Mesothelial cell of epicardium (in vitro differentiated cells): ENCODE results near the gene GOLGA8S. TPM values are rescaled to one million over a fixed set of nuclear protein-coding genes. Genes with fewer than 3 reads are reported as not detected.
"Not testable (repeated sequence)": the region's sequence is repeated elsewhere in the genome, so short reads cannot be mapped to it uniquely, and the experiment has no call there.

Experiments
- DNase-seq, 2 experiments: peaks; one replicate each; pipeline ENCODE4 v3.0.0; 2021; ENCODE audit warnings: low spot score in 2 of 2; ENCODE audit not compliant: unreplicated experiment in 2 of 2
- H3K27ac Mint-ChIP-seq: 2 replicates; pipeline ENCODE4 v1.8.0; 2021; ENCODE audit warnings: mixed read lengths
- H3K27me3 Mint-ChIP-seq: 2 replicates; pipeline ENCODE4 v1.8.0; 2021; ENCODE audit warnings: low read depth, mixed read lengths
- H3K36me3 Mint-ChIP-seq: 2 replicates; pipeline ENCODE4 v1.8.0; 2021; ENCODE audit warnings: mixed read lengths
- H3K4me1 Mint-ChIP-seq: 2 replicates; pipeline ENCODE4 v1.8.0; 2021; ENCODE audit warnings: mixed read lengths
- H3K4me3 Mint-ChIP-seq: 2 replicates; pipeline ENCODE4 v1.8.0; 2021; ENCODE audit warnings: mild to moderate bottlenecking, moderate library complexity, mixed read lengths
- H3K9me3 Mint-ChIP-seq: 2 replicates; pipeline ENCODE4 v1.8.0; 2021; ENCODE audit warnings: mixed read lengths
- total RNA-seq: library from RNA; stranded (reverse); gene quantifications from 3 replicates; pipeline ENCODE4 v1.2.1, GENCODE V29; 2021
- TF ChIP-seq, protein P1 (sequence below): fragments of 200-600 bp; sonication (generic); IDR thresholded peaks from one replicate; pipeline ENCODE4 v1.5.0; 2021; ENCODE audit warnings: antibody characterized with exemption; ENCODE audit not compliant: unreplicated experiment

Gene GOLGA8S
- total RNA-seq, 1 donor from 2014 or later, result 0.47 TPM

DNA sequence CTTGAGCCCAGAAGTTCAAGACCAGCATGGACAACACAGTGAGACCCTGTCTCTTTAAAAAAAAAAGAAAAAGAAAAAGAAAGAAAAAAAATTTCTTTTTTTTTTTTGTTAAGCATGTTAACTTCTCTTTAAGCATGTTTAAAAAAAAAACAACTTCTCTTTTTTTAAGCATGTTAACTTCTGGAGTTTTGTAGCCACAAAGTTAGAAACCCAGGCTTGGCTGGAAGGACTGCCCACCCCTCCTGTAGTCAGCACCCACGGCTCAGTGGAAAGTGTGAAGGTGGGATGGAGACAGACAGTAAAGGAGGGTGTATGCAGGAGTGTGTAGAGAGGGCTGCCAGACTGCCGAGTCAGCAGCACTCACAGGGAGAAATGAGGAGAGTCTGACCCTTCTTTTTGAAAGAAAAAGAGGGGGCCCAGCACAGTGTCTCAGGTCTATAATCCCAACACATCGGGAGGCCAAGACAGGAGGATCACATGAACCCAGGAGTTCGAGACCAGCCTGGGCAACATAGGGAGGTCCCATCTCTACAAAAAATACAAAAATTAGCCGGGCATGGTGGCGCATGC lies 33.2 kb downstream of the GOLGA8S start:
- H3K36me3 Mint-ChIP-seq, result no peaks in the 10 kb centered on the region
- no peaks in the 10 kb centered on the region for H3K4me1 Mint-ChIP-seq
- no peak overlapping the region for H3K4me3 Mint-ChIP-seq
- no peak overlapping the region for H3K27ac Mint-ChIP-seq
- TF ChIP-seq, protein P1, sequence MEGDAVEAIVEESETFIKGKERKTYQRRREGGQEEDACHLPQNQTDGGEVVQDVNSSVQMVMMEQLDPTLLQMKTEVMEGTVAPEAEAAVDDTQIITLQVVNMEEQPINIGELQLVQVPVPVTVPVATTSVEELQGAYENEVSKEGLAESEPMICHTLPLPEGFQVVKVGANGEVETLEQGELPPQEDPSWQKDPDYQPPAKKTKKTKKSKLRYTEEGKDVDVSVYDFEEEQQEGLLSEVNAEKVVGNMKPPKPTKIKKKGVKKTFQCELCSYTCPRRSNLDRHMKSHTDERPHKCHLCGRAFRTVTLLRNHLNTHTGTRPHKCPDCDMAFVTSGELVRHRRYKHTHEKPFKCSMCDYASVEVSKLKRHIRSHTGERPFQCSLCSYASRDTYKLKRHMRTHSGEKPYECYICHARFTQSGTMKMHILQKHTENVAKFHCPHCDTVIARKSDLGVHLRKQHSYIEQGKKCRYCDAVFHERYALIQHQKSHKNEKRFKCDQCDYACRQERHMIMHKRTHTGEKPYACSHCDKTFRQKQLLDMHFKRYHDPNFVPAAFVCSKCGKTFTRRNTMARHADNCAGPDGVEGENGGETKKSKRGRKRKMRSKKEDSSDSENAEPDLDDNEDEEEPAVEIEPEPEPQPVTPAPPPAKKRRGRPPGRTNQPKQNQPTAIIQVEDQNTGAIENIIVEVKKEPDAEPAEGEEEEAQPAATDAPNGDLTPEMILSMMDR, result no peak
- peaks cover 1% of the 10 kb centered on the region for H3K27me3 Mint-ChIP-seq
- peaks cover 9% of the 10 kb centered on the region for H3K9me3 Mint-ChIP-seq
- no peak for DNase-seq

DNA sequence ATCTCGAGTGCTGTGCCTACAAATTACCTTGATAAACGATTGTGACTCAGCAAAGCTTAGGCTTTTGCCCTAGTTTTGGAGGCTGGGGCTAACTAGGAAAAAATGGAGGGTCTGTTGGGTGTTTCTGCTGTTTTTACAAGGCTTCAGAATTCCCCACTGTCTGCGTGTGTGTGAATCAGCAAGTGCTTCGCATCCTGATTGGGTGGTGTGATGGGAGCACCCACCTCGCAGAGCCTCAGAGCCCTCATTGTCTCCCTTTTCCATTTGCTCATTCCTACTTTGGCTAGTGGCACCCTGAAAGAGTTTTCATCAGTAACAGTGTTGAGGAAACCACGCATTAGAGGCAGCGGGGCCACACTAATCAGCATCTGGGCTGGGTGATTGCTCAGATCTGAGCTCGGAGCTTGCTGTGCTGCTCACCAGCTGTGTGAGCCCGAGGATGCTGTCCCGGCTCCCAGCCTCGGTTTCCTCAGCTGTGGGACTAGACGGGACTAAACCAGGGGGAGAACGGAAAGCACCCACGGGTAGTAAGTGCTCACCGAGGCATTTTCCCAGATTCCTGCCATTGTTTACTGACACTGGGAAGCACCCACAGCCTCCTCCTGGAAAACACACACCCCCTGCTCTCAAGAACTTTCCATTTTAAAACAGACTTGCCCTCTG lies 40.6 kb downstream of the GOLGA8S start:
- Mint-ChIP-seq H3K9me3 (peaks cover 8% of the 10 kb centered on the region), H3K4me3 (no peak overlapping the region), H3K27me3 (no peaks in the 10 kb centered on the region), H3K36me3 (no peaks in the 10 kb centered on the region), H3K27ac (no peak overlapping the region), H3K4me1 (no peaks in the 10 kb centered on the region)
- no peak for DNase-seq
- TF ChIP-seq, protein P1, result no peak

DNA sequence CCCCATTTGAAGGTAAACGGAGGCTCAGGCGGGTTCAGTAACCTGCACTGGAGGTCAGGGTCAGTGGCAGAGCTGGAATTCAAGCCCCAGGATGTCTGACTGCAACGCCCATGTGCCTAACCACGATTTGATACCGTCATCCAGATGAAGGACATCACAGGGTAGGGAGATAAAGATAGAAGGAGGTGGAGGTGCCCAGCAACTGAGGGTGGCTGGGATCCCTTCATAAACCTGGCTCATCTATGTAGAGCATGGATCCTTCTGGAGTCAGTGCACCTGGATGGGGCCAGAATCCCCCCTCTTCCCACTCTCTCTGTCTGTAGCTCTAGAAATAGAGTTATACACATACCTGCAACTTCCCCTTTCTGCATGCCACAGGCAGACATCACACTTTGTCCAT lies 41.3 kb downstream of the GOLGA8S start:
- Mint-ChIP-seq H3K4me3 (no peak overlapping the region), H3K9me3 (peaks cover 3% of the 10 kb centered on the region), H3K27ac (no peak overlapping the region), H3K4me1 (no peaks in the 10 kb centered on the region), H3K36me3 (no peaks in the 10 kb centered on the region), H3K27me3 (no peaks in the 10 kb centered on the region)
- DNase-seq, result no peak
- TF ChIP-seq, protein P1, result no peak

DNA sequence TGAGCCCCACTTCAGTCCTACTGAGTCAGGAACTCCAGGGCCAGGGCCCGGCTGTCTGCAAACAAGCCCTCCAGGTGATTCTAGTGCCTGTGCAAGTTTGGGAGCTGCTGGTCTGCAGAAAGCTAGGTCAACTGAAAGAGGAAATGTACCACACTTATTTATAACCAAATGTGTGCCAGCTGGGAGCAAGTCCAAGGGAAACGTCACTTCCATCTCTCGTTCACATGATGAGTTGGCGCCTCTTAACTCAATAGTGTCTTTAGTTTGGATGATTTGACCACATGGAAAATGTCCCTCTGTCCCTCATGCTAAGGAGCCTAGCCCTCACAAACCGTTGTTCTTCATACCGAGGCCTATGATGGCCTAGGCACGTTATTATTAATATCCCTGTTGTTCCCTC lies 43.2 kb downstream of the GOLGA8S start:
- TF ChIP-seq, protein P1, result no peak
- Mint-ChIP-seq H3K27me3 (peaks cover 3% of the 10 kb centered on the region), H3K36me3 (no peaks in the 10 kb centered on the region), H3K4me1 (no peaks in the 10 kb centered on the region), H3K27ac (no peak overlapping the region), H3K9me3 (peaks cover 4% of the 10 kb centered on the region), H3K4me3 (no peak overlapping the region)
- no peak for DNase-seq

DNA sequence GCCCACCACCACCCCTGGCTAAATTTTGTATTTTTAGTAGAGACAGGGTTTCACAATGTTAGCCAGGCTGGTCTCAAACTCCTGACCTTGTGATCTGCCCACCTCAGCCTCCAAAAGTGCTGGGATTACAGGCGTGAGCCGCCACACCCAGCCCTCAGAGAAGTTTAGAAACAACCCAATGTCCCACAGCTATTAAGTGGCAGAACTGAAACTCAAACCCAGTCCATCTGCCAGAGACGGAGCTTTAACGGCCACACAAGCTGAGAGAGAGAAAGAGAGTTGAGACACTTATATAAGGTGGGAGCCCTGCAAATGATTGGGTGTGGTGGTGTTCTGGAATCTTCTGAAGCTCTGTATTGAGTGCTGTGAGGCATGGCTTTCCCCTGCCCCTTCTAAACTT lies 43.8 kb downstream of the GOLGA8S start:
- not testable (repeated sequence) for H3K9me3 Mint-ChIP-seq, H3K4me3 Mint-ChIP-seq, DNase-seq, H3K27ac Mint-ChIP-seq, H3K36me3 Mint-ChIP-seq, H3K27me3 Mint-ChIP-seq, H3K4me1 Mint-ChIP-seq

DNA sequence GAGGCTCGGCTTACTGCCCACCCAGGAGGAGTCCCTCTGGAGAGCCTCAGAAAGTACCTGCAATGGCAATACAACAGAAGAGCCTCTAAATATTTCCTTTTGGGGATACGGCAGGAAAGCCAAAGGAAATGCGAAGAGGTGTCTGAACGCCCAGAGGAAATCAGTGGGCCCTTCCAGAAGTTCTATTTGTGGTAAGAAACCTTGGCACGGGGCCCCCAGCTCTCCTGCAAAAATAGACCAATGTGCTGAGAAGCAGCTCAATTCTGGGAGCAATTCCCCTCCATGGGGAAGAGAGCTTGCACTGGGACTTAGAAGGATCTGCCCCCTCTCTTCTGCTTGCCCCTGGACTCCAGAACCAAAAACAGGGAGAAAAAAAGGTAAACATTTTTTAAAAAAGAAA lies 44.7 kb downstream of the GOLGA8S start:
- not testable (repeated sequence) for H3K27me3 Mint-ChIP-seq, H3K9me3 Mint-ChIP-seq, H3K27ac Mint-ChIP-seq, H3K4me1 Mint-ChIP-seq, DNase-seq, H3K4me3 Mint-ChIP-seq, H3K36me3 Mint-ChIP-seq

DNA sequence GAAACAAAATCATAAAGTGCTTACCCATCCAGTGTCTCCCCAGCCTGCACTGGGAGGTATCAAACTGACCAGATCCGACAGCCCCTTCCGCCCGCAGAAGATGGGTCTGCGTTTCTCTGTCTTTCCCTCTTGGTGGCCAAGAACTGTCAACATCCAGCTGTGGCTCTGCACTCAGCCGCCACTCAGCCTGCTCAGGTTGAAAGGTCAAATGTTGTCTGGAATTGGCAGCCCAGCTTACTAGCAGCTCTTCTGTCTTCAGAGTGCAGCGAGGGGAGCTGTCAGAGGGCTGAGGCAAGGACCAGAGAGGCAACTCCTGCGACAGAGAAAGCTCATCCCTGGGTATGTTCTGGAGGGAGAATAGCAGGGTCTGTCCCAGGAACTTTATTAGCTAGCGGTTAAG lies 47.1 kb downstream of the GOLGA8S start:
- H3K4me3 Mint-ChIP-seq, result no peak overlapping the region
- H3K4me1 Mint-ChIP-seq, result no peaks in the 10 kb centered on the region
- peaks cover 6% of the 10 kb centered on the region for H3K27me3 Mint-ChIP-seq
- no peaks in the 10 kb centered on the region for H3K36me3 Mint-ChIP-seq
- H3K9me3 Mint-ChIP-seq, result peaks cover 15% of the 10 kb centered on the region
- no peak for DNase-seq
- H3K27ac Mint-ChIP-seq, result no peak overlapping the region
- TF ChIP-seq, protein P1, result no peak
